MCF 10A (cell line): ENCODE measurements around the gene MT1B. TPM values are rescaled to one million over a fixed set of nuclear protein-coding genes. Genes with fewer than 3 reads are reported as not detected.

Experiments
- BruUV-seq: library from RNA; stranded (reverse); fragments of 400-500 nt; replicated peaks from 2 replicates; lab custom pipeline; 2021; lab: Mats Ljungman, UMichigan
- CTCF ChIA-PET: fragments of 300-600 bp; sonication (Branson Sonifier 250); formaldehyde crosslinking; extraction: SDS; loops from one replicate; lab custom pipeline; 2021; ENCODE audit warnings: antibody characterized with exemption, inconsistent platforms; lab: Yijun Ruan, JAX
- POLR2A ChIA-PET: fragments of 300-600, 350-650 bp; sonication (Branson Sonifier 250); formaldehyde crosslinking; extraction: SDS; loops from one replicate; lab custom pipeline; 2020; ENCODE audit warnings: antibody characterized with exemption, inconsistent platforms; lab: Yijun Ruan, JAX
- DNase-seq: peaks from one replicate; pipeline ENCODE4 v3.0.0-alpha.2; 2018; ENCODE audit not compliant: unreplicated experiment
- H3K27ac Mint-ChIP-seq: one replicate; pipeline ENCODE4 v1.8.0; 2022; ENCODE audit warnings: mild to moderate bottlenecking, low read depth, mixed read lengths; ENCODE audit not compliant: unreplicated experiment
- H3K27me3 Mint-ChIP-seq: one replicate; pipeline ENCODE4 v1.8.0; 2022; ENCODE audit warnings: mixed read lengths; ENCODE audit not compliant: insufficient read depth, unreplicated experiment
- H3K36me3 Mint-ChIP-seq: one replicate; pipeline ENCODE4 v1.8.0; 2022; ENCODE audit warnings: mild to moderate bottlenecking, moderate library complexity, mixed read lengths; ENCODE audit not compliant: insufficient read depth, unreplicated experiment
- H3K4me1 Mint-ChIP-seq: one replicate; pipeline ENCODE4 v1.8.0; 2022; ENCODE audit warnings: mixed read lengths; ENCODE audit not compliant: insufficient read depth, unreplicated experiment
- H3K4me3 Mint-ChIP-seq: one replicate; pipeline ENCODE4 v1.8.0; 2022; ENCODE audit warnings: mild to moderate bottlenecking, moderate library complexity, mixed read lengths; ENCODE audit not compliant: unreplicated experiment
- H3K9me3 Mint-ChIP-seq: one replicate; pipeline ENCODE4 v1.8.0; 2022; ENCODE audit warnings: mixed read lengths; ENCODE audit not compliant: unreplicated experiment
- intact Hi-C: fragments of 100-400 bp; cut with micrococcal nuclease; formaldehyde crosslinking; loops from 2 replicates; pipeline ENCODE4 v1.14.1; 2022
- total RNA-seq: library from RNA; stranded (reverse); gene quantifications from 2 replicates; pipeline ENCODE4 v1.2.3, GENCODE V29; 2022
- TF ChIP-seq, protein P1 (sequence below): fragments of 200-600 bp; IDR thresholded peaks from one replicate; pipeline ENCODE4 v1.8.0; 2022; ENCODE audit warnings: antibody characterized with exemption, mild to moderate bottlenecking; ENCODE audit not compliant: unreplicated experiment

The MT1B gene
- total RNA-seq, 1 experiment from 2014 or later = not detected

DNA sequence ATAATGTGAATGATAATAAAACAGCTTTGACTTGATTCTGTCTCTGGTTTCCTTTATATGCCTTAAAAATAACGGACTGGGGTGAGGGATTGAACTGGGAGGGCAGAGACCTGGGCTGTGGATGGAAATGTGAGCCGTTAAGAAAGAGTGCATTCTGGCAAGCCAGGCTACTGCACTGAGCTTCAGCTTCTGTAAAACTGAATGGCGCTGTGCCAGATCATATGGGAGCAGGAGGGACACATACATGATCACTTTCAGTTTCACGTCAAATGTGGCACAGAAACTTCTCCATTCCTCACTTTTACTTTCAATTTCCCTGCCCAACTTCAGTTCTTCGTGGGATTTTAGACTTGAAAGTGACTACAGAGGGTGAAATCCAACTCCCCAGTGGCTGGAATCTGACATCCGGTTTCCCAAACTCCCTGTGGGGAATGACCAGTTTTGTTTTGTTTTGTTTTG, 42.2 kb upstream of the MT1B start:
- Mint-ChIP-seq H3K9me3 (no peaks in the 10 kb centered on the region), H3K36me3 (peaks cover 7% of the 10 kb centered on the region), H3K4me1 (peaks cover 59% of the 10 kb centered on the region), H3K27ac (peak overlapping the region; percentile 99), H3K4me3 (peak overlapping the region; percentile 93), H3K27me3 (no peaks in the 10 kb centered on the region)
- peak; percentile 84 for DNase-seq
- POLR2A ChIA-PET = interaction anchor here (0.7 to 15.3 kb wide), 22 partner anchors 8 to 669 kb away, joined by 3 to 1404 read pairs (median 6); partner anchors contain the start of genes BBS2, HERPUD1, MT1B and MT1E
- TF ChIP-seq, protein P1, sequence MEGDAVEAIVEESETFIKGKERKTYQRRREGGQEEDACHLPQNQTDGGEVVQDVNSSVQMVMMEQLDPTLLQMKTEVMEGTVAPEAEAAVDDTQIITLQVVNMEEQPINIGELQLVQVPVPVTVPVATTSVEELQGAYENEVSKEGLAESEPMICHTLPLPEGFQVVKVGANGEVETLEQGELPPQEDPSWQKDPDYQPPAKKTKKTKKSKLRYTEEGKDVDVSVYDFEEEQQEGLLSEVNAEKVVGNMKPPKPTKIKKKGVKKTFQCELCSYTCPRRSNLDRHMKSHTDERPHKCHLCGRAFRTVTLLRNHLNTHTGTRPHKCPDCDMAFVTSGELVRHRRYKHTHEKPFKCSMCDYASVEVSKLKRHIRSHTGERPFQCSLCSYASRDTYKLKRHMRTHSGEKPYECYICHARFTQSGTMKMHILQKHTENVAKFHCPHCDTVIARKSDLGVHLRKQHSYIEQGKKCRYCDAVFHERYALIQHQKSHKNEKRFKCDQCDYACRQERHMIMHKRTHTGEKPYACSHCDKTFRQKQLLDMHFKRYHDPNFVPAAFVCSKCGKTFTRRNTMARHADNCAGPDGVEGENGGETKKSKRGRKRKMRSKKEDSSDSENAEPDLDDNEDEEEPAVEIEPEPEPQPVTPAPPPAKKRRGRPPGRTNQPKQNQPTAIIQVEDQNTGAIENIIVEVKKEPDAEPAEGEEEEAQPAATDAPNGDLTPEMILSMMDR = no peak
- intact Hi-C loops = loop anchor here (5.0 kb wide), 1 partner anchor 33 kb away; no protein-coding TSS in a partner anchor
- TSS peak; percentile 85 for BruUV-seq
- CTCF ChIA-PET = interaction anchor here (1.5 kb wide), 2 partner anchors 33 to 73 kb away, joined by 4 to 5 read pairs; no protein-coding TSS in a partner anchor

DNA sequence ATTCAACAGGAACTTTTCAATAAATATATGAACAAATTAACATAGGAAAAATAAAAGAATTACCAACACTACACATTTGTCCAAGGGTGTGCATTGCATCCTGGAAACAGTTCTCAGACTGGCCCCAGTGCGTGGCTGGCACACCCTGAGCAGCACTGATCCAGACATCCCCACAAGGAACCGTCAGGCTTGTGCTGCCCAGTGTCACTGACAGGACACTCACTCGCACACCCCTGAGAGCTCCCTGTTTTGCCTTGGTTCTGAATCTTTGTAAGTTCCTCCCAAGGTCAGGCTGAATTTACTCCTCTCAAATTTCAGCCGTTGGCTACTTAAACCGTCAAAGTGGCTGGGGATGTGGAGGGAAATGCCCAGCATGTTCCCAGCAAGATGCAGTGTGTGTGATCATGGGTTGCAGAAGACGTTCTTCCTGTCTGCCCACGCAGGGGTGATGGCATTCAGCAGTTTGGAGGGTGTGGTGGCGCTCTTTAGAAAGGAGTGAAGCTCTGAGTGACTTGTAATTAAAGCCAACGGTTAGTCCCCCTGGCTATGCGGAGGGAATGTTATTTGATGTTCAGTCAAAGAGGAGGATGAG, 41.6 kb upstream of the MT1B start:
- CTCF ChIA-PET = interaction anchor here (0.9 to 1.5 kb wide), 4 partner anchors 9 to 73 kb away, joined by 3 to 5 read pairs (median 4); partner anchors contain the start of gene MT1E

DNA sequence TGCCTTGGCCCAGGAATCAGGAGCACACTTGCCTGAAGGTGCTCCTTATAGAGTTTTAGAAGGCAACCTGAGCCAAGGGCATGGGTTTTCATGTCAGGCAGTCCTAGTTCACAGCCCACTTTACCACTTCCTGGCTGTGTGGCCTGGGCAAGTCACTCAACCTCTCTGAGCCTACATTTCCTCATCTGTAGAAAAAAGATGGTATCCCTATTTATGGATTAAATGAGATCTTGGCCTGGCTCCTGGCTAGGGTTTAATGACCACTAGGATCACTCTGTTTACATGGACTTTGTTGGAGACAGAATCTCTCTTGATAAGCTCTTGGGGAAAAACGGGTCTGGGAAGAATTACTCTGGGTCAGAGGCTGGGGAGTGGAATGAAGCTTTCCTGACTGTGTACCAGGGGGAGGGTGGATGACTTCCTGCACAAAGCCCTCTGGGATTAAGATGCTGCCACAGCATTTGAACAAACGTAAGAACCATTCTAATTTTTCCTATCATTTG, 41.0 kb upstream of the MT1B start:
- H3K27ac Mint-ChIP-seq = peak overlapping the region; percentile 99
- H3K36me3 Mint-ChIP-seq = peaks cover 7% of the 10 kb centered on the region
- DNase-seq = no peak
- intact Hi-C loops = no loop called here
- no TSS peak for BruUV-seq
- H3K4me3 Mint-ChIP-seq = peak overlapping the region; percentile 93
- ChIA-PET POLR2A (interaction anchor here (0.8 to 15.3 kb wide), 20 partner anchors 10 to 198 kb away, joined by 3 to 1404 read pairs (median 7); partner anchors contain the start of genes BBS2, MT1B, MT1E and MT1F), CTCF (interaction anchor here (0.6 to 1.5 kb wide), 6 partner anchors 10 to 331 kb away, joined by 3 to 5 read pairs (median 4); partner anchors contain the start of gene MT1E)
- H3K9me3 Mint-ChIP-seq = no peaks in the 10 kb centered on the region
- TF ChIP-seq, protein P1 = no peak
- peaks cover 62% of the 10 kb centered on the region for H3K4me1 Mint-ChIP-seq
- H3K27me3 Mint-ChIP-seq = no peaks in the 10 kb centered on the region

More for the DNA sequence above, 41.6 kb upstream of the MT1B start:
- TF ChIP-seq, protein P1 = no peak
- no peaks in the 10 kb centered on the region for H3K9me3 Mint-ChIP-seq
- H3K4me3 Mint-ChIP-seq = peak overlapping the region; percentile 93
- H3K27me3 Mint-ChIP-seq = no peaks in the 10 kb centered on the region
- H3K36me3 Mint-ChIP-seq = peaks cover 7% of the 10 kb centered on the region
- no TSS peak for BruUV-seq
- POLR2A ChIA-PET = interaction anchor here (0.6 to 15.3 kb wide), 24 partner anchors 9 to 322 kb away, joined by 3 to 1404 read pairs (median 6); partner anchors contain the start of genes BBS2, HERPUD1, MT1B and MT1E
- peak; percentile 97 for DNase-seq
- peak overlapping the region; percentile 99 for H3K27ac Mint-ChIP-seq
- intact Hi-C loops = no loop called here
- peaks cover 61% of the 10 kb centered on the region for H3K4me1 Mint-ChIP-seq

DNA sequence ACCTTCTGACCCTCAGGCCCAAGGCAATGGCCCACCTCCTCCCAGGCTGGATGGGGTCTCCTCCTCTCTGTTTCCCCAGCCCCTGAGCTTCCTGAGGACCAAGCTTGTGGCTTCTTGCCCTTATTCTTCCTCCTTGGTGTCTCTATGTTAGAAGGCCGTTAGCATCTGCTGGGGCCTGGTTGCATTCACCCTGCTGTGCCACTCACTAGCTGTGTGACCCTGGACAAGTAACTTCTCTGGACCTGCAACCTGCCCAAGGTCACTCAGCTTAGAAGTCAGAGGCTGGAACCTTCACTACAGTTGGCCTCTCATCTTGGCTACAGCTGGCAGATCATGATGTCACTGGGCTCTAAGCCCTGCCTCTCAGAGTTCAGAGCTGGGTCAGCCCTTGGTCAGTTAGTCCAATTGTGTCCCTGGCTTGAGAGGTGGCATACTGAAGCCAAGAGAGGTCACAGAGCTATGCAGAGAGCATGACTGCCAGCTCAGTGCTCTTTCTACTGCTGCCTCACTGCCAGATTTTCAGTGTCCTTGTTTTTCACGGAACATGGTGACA, 40.3 kb upstream of the MT1B start:
- no peaks in the 10 kb centered on the region for H3K9me3 Mint-ChIP-seq
- H3K4me1 Mint-ChIP-seq = peaks cover 55% of the 10 kb centered on the region
- ChIA-PET CTCF (interaction anchor here (0.6 to 1.3 kb wide), 8 partner anchors 8 to 331 kb away, joined by 3 to 6 read pairs (median 4); partner anchors contain the start of gene MT1E), POLR2A (interaction anchor here (1.0 to 15.3 kb wide), 13 partner anchors 10 to 574 kb away, joined by 3 to 1404 read pairs (median 22); partner anchors contain the start of genes BBS2, MT1B, MT1E and MT1X)
- peak overlapping the region; percentile 99 for H3K27ac Mint-ChIP-seq
- no peaks in the 10 kb centered on the region for H3K27me3 Mint-ChIP-seq
- peak overlapping the region; percentile 93 for H3K4me3 Mint-ChIP-seq
- no TSS peak for BruUV-seq
- peak; percentile 52 for DNase-seq
- H3K36me3 Mint-ChIP-seq = peaks cover 7% of the 10 kb centered on the region
- TF ChIP-seq, protein P1 = no peak
- intact Hi-C loops = no loop called here
